ENCODE results near the gene MYOG.

Gene MYOG

GRCh38 chr1:203065191-203065590, 20.6 kb downstream of the MYOG start:
- TF ChIP-seq, protein P1, sequence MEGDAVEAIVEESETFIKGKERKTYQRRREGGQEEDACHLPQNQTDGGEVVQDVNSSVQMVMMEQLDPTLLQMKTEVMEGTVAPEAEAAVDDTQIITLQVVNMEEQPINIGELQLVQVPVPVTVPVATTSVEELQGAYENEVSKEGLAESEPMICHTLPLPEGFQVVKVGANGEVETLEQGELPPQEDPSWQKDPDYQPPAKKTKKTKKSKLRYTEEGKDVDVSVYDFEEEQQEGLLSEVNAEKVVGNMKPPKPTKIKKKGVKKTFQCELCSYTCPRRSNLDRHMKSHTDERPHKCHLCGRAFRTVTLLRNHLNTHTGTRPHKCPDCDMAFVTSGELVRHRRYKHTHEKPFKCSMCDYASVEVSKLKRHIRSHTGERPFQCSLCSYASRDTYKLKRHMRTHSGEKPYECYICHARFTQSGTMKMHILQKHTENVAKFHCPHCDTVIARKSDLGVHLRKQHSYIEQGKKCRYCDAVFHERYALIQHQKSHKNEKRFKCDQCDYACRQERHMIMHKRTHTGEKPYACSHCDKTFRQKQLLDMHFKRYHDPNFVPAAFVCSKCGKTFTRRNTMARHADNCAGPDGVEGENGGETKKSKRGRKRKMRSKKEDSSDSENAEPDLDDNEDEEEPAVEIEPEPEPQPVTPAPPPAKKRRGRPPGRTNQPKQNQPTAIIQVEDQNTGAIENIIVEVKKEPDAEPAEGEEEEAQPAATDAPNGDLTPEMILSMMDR (IDR thresholded peaks at IDR 0.05; ENCODE audit: low read depth, low read length) = no peak
- H3K4me3 ChIP-seq (replicated peaks in 1 of 2; ENCODE audit: low read depth in 2 of 2, low read length in 2 of 2) = no peak overlapping the region
- DNase-seq (ENCODE audit: low read depth in 2 of 2) = no peak

GRCh38 chr1:203063287-203063686, 22.5 kb downstream of the MYOG start:
- DNase-seq (ENCODE audit: low read depth in 2 of 2) = no peak
- no peak overlapping the region for H3K4me3 ChIP-seq (replicated peaks in 1 of 2; ENCODE audit: low read depth in 2 of 2, low read length in 2 of 2)
- TF ChIP-seq, protein P1 (IDR thresholded peaks at IDR 0.05; ENCODE audit: low read depth, low read length) = no peak

GRCh38 chr1:203060115-203060514, 25.7 kb downstream of the MYOG start:
- no peak for DNase-seq (ENCODE audit: low read depth in 2 of 2)
- TF ChIP-seq, protein P1 (IDR thresholded peaks at IDR 0.05; ENCODE audit: low read depth, low read length) = no peak
- no peak overlapping the region for H3K4me3 ChIP-seq (replicated peaks in 1 of 2; ENCODE audit: low read depth in 2 of 2, low read length in 2 of 2)

- TF ChIP-seq, protein P1 (IDR thresholded peaks at IDR 0.05; ENCODE audit: low read depth, low read length) = no peak
- DNase-seq (ENCODE audit: low read depth in 2 of 2) = no peak
- no peak overlapping the region for H3K4me3 ChIP-seq (replicated peaks in 1 of 2; ENCODE audit: low read depth in 2 of 2, low read length in 2 of 2)
These were observed 26.3 kb downstream of the MYOG start for GRCh38 chr1:203059485-203059884.

GRCh38 chr1:203058676-203058935, 27.2 kb downstream of the MYOG start:
- no peak for DNase-seq (ENCODE audit: low read depth in 2 of 2)
- H3K4me3 ChIP-seq (replicated peaks in 1 of 2; ENCODE audit: low read depth in 2 of 2, low read length in 2 of 2) = no peak overlapping the region
- TF ChIP-seq, protein P1 (IDR thresholded peaks at IDR 0.05; ENCODE audit: low read depth, low read length) = no peak

DNA sequence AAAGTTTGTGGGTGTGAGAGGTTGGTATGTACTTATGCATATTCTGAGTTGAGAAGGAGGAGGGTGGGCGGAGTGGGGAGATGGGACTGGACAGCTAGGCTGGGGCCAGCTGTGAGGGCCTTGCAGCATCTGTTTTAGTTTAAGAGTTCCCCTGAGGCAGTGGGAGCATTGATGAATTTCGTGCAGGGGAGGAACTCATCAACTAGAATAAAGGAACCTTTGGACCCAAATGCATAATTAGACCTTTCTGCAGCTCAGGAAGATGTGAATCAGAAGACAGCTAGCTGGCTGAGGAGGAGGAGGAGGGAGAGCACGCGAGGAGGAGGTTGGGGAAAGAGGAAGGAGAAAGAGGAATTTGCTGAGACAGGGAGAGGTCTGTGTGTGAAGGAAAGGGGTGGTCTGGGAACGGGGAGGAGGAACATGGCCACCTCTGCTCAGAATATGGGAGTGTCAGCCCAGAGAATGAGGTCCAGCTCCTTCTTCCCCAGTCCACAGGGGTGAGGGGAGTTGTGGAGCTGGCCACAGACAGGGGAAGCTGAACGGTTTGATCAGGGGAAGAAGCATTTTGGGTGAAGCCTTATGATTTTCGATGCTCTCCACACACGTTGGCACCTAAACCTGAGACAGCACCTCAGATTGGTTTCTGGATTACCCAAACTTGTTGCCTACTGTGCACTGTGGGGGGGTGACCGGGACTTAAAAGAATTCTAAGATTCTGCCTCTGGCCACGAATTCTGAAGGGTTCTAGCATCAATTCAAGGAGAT, 27.7 kb downstream of the MYOG start:
- H3K4me3 ChIP-seq (replicated peaks in 1 of 2; ENCODE audit: low read depth in 2 of 2, low read length in 2 of 2) = no peak overlapping the region
- DNase-seq (ENCODE audit: low read depth in 2 of 2) = no peak
- TF ChIP-seq, protein P1 (IDR thresholded peaks at IDR 0.05; ENCODE audit: low read depth, low read length) = no peak

- TF ChIP-seq, protein P1 (IDR thresholded peaks at IDR 0.05; ENCODE audit: low read depth, low read length) = peak; percentile 6
- no peak overlapping the region for H3K4me3 ChIP-seq (replicated peaks in 1 of 2; ENCODE audit: low read depth in 2 of 2, low read length in 2 of 2)
- no peak for DNase-seq (ENCODE audit: low read depth in 2 of 2)
These were observed 29.3 kb downstream of the MYOG start for GRCh38 chr1:203056516-203056915.
